ENCODE results near the gene ZNF710.

DNA sequence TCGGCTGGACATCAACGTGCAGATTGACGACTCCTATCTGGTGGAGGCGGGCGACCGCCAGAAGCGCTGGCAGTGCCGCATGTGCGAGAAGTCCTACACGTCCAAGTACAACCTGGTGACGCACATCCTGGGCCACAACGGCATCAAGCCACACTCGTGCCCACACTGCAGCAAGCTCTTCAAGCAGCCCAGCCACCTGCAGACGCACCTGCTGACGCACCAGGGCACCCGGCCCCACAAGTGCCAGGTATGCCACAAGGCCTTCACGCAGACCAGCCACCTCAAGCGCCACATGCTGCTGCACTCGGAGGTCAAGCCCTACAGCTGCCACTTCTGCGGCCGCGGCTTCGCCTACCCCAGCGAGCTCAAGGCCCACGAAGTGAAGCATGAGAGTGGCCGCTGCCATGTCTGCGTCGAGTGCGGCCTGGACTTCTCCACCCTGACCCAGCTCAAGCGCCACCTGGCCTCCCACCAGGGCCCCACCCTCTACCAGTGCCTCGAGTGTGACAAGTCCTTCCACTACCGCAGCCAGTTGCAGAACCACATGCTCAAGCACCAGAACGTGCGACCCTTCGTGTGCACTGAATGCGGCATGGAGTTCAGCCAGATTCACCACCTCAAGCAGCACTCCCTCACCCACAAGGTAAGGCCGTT lies 67.0 kb downstream of the ZNF710 start:
- TF ChIP-seq, protein P1, sequence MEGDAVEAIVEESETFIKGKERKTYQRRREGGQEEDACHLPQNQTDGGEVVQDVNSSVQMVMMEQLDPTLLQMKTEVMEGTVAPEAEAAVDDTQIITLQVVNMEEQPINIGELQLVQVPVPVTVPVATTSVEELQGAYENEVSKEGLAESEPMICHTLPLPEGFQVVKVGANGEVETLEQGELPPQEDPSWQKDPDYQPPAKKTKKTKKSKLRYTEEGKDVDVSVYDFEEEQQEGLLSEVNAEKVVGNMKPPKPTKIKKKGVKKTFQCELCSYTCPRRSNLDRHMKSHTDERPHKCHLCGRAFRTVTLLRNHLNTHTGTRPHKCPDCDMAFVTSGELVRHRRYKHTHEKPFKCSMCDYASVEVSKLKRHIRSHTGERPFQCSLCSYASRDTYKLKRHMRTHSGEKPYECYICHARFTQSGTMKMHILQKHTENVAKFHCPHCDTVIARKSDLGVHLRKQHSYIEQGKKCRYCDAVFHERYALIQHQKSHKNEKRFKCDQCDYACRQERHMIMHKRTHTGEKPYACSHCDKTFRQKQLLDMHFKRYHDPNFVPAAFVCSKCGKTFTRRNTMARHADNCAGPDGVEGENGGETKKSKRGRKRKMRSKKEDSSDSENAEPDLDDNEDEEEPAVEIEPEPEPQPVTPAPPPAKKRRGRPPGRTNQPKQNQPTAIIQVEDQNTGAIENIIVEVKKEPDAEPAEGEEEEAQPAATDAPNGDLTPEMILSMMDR (conservative IDR thresholded peaks at IDR 0.05; ENCODE audit: low read depth, low read length), result no peak
- no peak for TF ChIP-seq MAZ (IDR thresholded peaks at IDR 0.05; ENCODE audit: borderline replicate concordance, low read depth, low read length)
- no peak for TF ChIP-seq CEBPB (IDR thresholded peaks at IDR 0.05; ENCODE audit: low read depth, low read length)
